Measurements from ENCODE around the gene PIGW. TPM values are rescaled to one million over a fixed set of nuclear protein-coding genes. Genes with fewer than 3 reads are reported as not detected.

Gene PIGW
- total and polyA plus RNA-seq, 2 experiments from 2014 or later, result 5.5 to 15.8 TPM

Small RNAs within 50 kb of the gene (small RNA-seq; reads per million reads assigned to genes)
- gene RNA5SP439 (ENCODE audit: low replicate concordance), result not detected

Other genes starting within 250 kb of the PIGW start
- not detected in 2 replicates for gene TBC1D3G, start 211.1 kb upstream of the PIGW start, total RNA-seq (2014; rRNA removed; shearing (Covaris generic))
- gene TBC1D3G, start 211.1 kb upstream of the PIGW start, polyA plus RNA-seq (2016; fragmentation: Nextera tagmentation; extraction: Ambion mirVana), result not detected in 2 replicates
- not detected in 2 replicates for gene TBC1D3H, start 146.6 kb upstream of the PIGW start, total RNA-seq (2014; rRNA removed; shearing (Covaris generic))
- not detected in 2 replicates for gene TBC1D3H, start 146.6 kb upstream of the PIGW start, polyA plus RNA-seq (2016; fragmentation: Nextera tagmentation; extraction: Ambion mirVana)
- gene ZNHIT3, start 48.3 kb upstream of the PIGW start, total RNA-seq (2014; rRNA removed; shearing (Covaris generic)), result 50.5 and 81.9 TPM in 2 replicates
- 128 and 137 TPM in 2 replicates for gene ZNHIT3, start 48.3 kb upstream of the PIGW start, polyA plus RNA-seq (2016; fragmentation: Nextera tagmentation; extraction: Ambion mirVana)
- gene MYO19, start 119 bp upstream of the PIGW start, total RNA-seq (2014; rRNA removed; shearing (Covaris generic)), result 129 and 150 TPM in 2 replicates
- 34.9 and 37.9 TPM in 2 replicates for gene MYO19, start 119 bp upstream of the PIGW start, polyA plus RNA-seq (2016; fragmentation: Nextera tagmentation; extraction: Ambion mirVana)
- gene GGNBP2, start 9.9 kb downstream of the PIGW start, total RNA-seq (2014; rRNA removed; shearing (Covaris generic)), result 37.9 and 41.2 TPM in 2 replicates
- gene GGNBP2, start 9.9 kb downstream of the PIGW start, polyA plus RNA-seq (2016; fragmentation: Nextera tagmentation; extraction: Ambion mirVana), result 32.0 and 40.7 TPM in 2 replicates
- 36.7 and 39.6 TPM in 2 replicates for gene DHRS11, start 56.9 kb downstream of the PIGW start, total RNA-seq (2014; rRNA removed; shearing (Covaris generic))
- 20.4 and 23.4 TPM in 2 replicates for gene DHRS11, start 56.9 kb downstream of the PIGW start, polyA plus RNA-seq (2016; fragmentation: Nextera tagmentation; extraction: Ambion mirVana)
- gene MRM1, start 66.6 kb downstream of the PIGW start, total RNA-seq (2014; rRNA removed; shearing (Covaris generic)), result 20.4 and 22.9 TPM in 2 replicates
- 7.6 and 8.4 TPM in 2 replicates for gene MRM1, start 66.6 kb downstream of the PIGW start, polyA plus RNA-seq (2016; fragmentation: Nextera tagmentation; extraction: Ambion mirVana)